Stimulated activated CD8-positive, alpha-beta memory T cell treated with anti-CD3 and anti-CD28 coated beads, Interleukin-12 subunit alpha, Interleukin-12 subunit beta, amount 100 ng/mL, for 1 hour (primary cell): ENCODE measurements around the gene NUP85.
"Not testable (repeated sequence)": the region's sequence is repeated elsewhere in the genome, so short reads cannot be mapped to it uniquely, and the experiment has no call there.

Source experiments
- DNase-seq: peaks from one replicate; pipeline ENCODE4 v3.0.0-alpha.2; 2020; ENCODE audit warnings: low read depth

The NUP85 gene

GRCh38 chr17:75199886-75200618 is 5.4 kb upstream of the NUP85 start:
- DNase-seq = no peak

DNA sequence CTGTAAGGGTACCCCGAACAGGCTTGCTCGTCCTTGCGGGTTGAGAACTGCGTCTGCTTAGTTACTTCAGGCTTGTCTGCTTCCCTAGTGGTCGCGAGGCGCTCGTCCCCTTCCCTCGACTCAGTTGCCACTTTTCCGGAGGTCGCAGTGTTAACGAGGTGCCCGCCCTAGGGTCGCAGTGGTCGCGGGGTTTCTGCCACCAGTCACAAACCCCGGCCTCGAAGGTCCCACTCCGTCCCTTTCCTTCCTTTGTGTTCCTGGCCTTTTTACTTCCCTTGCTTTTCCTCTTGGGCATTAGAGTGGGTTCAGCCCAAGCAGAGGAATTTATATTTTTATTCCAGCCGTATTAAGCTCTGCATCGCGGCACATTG is 299 bp downstream of the NUP85 start:
- DNase-seq = no peak

GRCh38 chr17:75207050-75207407 is 1.6 kb downstream of the NUP85 start:
- not testable (repeated sequence) for DNase-seq

DNA sequence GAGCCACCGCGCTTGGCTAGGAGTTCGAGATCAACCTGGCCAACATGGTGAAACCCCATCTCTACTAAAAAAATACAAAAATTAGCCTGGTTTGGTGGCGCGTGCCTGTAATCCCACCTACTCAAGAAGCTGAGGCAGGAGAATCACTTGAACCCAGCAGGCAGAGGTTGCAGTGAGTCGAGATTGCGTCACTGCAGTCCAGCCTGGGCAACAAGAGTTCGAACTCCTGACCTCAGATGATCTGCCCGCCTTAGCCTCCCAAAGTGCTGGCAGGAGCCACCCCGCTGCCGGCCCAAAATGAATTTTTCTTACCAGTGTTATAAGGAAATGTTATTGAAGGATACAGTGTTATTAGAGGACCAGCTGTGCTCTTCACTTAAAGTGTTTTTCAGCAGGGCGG is 2.3 kb downstream of the NUP85 start:
- no peak for DNase-seq

DNA sequence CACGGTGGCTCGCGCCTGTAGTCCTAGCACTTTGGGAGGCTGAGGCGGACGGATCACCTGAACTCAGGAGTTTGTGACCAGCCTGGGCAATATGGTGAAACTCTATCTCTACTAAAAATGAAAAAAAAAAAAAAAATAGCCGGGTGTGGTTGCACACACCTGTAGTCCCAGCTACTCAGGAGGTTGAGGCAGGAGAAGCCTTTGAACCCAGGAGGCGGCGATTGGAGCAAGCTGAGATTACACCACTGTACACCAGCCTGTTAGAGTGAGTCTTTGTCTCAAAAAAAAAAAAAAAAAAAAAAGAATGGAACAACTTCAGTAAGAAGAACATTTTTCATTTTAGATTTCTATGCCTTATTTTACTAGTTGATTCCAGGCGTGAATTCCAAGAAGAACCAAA is 2.7 kb downstream of the NUP85 start:
- DNase-seq = no peak

DNA sequence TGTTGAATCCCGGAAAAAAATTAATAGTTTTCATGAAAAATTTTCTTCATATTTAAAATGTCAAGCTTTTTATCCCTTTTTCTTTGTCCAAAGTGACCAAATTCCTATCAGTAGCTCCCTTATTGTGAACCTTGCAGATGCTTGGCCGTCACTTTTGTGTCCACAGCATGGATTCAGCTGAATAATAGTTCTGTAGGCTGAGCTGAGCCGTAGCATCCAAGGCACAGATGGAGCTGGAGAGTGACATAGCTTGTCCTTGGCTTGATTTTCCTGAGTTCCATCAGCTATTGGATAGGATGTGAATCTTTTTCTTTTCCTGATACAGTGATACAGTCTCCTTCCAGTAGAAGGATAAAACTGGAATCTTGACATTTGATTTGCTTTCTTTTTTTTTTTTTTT is 3.6 kb downstream of the NUP85 start:
- no peak for DNase-seq

DNA sequence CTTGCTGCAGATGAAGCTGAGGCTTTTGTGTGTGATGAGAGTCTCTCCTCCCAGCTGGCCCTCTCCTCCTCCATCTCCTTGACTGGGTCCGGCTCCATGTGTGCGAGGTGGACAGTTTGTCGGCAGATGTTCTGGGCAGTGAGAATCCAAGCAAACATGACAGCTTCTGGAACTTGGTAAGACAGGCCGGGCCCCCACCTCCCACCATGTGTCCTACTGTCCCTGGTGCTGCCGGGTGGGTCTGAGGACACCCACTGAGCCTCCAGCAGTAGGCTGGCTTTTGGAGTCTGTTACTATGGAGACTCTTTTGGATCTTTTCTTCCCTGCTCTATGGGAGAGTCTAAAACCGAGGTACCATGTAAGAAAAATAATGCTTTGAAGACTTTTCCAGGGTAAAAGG is 12.7 kb downstream of the NUP85 start:
- no peak for DNase-seq

DNA sequence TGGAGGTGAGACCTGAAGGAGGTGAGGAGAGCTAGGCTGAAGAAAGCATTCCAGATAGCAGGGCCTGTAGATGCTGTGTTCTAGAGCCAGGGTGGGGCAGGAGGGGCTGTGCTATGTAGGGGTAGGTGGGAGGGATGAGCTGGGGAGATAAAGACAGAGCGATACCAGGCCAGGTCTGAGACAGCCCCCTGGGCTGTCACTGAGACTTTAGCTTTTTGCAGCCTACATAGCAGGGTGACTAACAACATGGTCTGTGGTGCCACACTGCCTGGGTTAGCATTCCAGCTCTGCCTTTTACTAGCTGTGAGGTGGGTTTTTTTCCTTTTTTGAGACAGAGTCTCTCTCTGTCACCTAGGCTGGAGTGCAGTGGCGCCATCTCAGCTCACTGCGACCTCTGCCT is 14.3 kb downstream of the NUP85 start:
- no peak for DNase-seq

DNA sequence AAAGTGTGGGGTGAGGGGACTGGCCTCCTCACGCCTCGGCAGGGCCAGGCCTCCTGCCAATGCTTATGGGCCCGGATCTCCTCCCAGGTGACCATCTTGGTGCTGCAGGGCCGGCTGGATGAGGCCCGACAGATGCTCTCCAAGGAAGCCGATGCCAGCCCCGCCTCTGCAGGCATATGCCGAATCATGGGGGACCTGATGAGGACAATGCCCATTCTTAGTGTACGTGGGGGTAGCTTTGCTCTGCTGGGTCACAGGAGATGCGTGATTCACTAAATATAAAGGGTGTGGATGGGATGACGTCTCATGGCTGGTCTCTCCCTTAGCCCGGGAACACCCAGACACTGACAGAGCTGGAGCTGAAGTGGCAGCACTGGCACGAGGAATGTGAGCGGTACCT is 19.5 kb downstream of the NUP85 start:
- no peak for DNase-seq

- no peak for DNase-seq
These were observed 22.2 kb downstream of the NUP85 start for GRCh38 chr17:75227729-75228128.

DNA sequence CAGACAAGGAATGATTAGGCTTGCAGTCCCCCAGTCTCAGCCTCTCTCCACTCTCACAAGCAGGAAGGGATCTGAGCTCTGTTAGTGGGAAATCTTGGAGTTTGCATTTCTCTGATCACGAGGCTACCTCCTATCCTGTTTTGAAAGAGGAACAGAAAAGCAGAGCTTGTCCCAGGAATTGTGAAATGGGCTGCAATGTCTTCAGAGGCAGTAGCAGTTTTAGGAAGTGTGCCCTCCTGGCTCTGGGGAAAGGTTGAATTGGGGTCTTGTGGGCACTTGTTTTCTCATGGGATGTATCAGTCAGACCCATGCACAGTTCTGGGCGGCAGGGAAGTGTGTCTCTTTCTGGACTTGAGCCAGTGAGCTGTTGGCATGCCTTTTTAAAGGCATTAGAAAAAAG is 22.8 kb downstream of the NUP85 start:
- no peak for DNase-seq

GRCh38 chr17:75228847-75229246 is 23.4 kb downstream of the NUP85 start:
- no peak for DNase-seq

DNA sequence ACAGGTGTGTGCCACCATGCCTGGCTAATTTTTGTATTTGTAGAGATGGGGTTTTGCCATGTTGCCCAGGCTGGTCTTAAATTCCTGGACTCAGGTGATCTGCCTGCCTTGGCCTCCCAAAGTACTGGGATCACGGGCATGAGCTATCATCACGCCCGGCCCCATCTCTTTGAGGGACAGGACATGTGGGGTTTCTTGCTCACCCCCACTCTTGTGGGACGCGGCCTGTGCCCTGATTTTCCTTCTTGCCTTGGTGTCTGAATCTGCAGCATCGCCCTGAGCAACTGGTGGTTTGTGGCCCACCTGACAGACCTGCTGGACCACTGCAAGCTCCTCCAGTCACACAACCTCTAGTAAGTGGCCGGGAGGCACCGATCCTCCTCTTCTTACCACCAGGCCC is 25.6 kb downstream of the NUP85 start:
- DNase-seq = no peak

- DNase-seq = no peak
These were observed 26.4 kb downstream of the NUP85 start for GRCh38 chr17:75231741-75232464.

DNA sequence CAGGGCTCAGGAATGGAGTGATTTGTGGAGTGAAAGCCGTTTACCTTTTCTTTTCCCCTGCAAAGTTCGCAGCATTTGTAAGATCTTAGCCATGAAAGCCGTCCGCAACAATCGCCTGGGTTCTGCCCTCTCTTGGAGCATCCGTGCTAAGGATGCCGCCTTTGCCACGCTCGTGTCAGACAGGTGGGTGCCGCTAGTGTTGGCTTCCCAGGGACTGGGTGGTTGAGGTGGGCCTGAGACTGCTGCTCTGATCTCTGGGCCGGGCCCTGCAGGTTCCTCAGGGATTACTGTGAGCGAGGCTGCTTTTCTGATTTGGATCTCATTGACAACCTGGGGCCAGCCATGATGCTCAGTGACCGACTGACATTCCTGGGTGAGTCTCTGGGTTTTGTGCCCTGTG is 27.3 kb downstream of the NUP85 start:
- no peak for DNase-seq

- DNase-seq = no peak
These were observed 31.9 kb downstream of the NUP85 start for GRCh38 chr17:75237100-75238014.

GRCh38 chr17:75238020-75238580 is 32.6 kb downstream of the NUP85 start:
- no peak for DNase-seq

- peak; percentile 32 for DNase-seq
These were observed 33.3 kb downstream of the NUP85 start for GRCh38 chr17:75238684-75239191.

DNA sequence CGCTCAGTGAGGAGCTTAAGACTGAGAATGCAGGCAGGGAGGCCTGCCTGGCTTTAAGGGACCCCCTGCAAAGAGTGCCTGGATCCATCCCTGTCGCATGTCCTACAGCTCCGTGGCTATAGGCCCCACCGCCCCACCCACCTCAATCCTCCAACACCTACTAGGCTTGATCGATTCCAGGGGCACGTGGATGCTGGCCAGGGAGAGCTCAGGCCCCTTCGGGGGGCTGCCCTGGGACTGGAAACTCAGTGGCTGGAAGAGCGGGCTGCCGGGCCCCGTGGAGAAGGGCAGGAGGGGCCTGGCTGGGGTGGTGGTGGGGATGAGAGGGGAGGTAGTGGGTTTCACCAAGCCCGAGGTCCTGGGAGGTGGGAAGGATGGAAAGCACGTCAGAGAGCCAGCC is 33.7 kb downstream of the NUP85 start:
- no peak for DNase-seq

GRCh38 chr17:75239778-75240393 is 34.4 kb downstream of the NUP85 start:
- no peak for DNase-seq

DNA sequence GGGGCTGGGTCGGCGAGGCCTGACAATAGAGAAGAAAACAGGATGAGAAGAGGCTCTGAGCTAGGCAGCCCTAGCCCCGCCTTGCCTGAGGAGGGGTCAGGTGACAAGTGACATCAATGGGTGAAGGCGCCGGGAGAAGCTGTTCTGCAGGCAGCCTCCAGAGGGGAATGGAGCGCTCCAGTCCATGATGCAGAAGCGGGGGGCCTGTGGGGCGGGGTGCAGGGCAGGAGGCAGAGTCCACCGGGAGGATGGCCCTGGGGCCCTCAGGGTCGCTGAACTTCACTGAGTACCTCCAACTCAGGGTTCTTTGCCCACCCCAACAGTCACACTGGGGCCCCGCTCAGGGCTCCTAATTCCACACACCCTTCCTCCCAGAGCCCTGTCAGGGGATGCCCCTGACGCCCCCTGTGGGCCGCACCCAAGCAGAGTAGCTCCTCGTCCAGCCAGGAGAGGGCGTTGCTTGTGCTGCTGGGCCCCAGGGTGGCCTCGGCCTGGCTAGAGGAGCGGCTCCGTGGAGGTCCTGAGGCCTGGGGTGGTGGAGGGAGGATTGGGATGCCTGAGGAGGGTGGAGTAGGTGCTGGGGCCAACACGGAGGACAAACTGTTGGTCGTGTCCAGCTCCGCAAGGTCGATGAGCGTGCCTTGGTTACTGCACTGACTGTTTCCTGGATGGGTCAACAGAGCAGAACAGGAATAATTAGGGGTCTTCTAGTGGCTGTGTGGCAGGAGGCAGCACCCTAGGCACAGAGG is 35.1 kb downstream of the NUP85 start:
- DNase-seq = no peak
